ENCODE data around the gene SCN10A. TPM values are rescaled to one million over a fixed set of nuclear protein-coding genes. Genes with fewer than 3 reads are reported as not detected.

The SCN10A gene
- total and polyA plus RNA-seq, 9 of the 15 experiments (the other 6 are each of a cell fraction or from before 2014, with no cell fraction given), result not detected

GRCh38 chr3:38755130-38755529, 60.9 kb downstream of the SCN10A start (continued):
- TF ChIP-seq REST (IDR thresholded peaks at IDR 0.05; ENCODE audit: borderline replicate concordance) (peak; percentile 91), REST (CRISPR knock-in tag; IDR thresholded peaks at IDR 0.05; ENCODE audit: low read depth) (0 out of 2 replicates have a peak, but pooled peaks have one; percentile 65), JUNB (CRISPR knock-in tag; conservative IDR thresholded peaks at IDR 0.05) (no peak), IFI16 (CRISPR knock-in tag; IDR thresholded peaks at IDR 0.05) (no peak), RBM17 (IDR thresholded peaks at IDR 0.05; ENCODE audit: borderline replicate concordance, low read depth, low read length) (no peak), POLR3G (IDR thresholded peaks at IDR 0.05; ENCODE audit: extremely low read depth, insufficient read length, insufficient replicate concordance) (no peak), TRIM28 (IDR thresholded peaks at IDR 0.05) (no peak), EHMT2 (IDR thresholded peaks at IDR 0.05) (peak; percentile 91), PRMT5 (CRISPR knock-in tag; IDR thresholded peaks at IDR 0.05) (no peak), ZFP1 (CRISPR knock-in tag; IDR thresholded peaks at IDR 0.05) (no peak), SRSF7 (optimal IDR thresholded peaks at IDR 0.05; ENCODE audit: low read depth, low read length) (no peak), DMBX1 (CRISPR knock-in tag; IDR thresholded peaks at IDR 0.05; ENCODE audit: borderline replicate concordance) (no peak), HBP1 (CRISPR knock-in tag; IDR thresholded peaks at IDR 0.05) (no peak), ZC3H8 (IDR thresholded peaks at IDR 0.05) (no peak), NBN (IDR thresholded peaks at IDR 0.05; ENCODE audit: low read depth) (no peak), ESRRB (CRISPR knock-in tag; IDR thresholded peaks at IDR 0.05; ENCODE audit: borderline replicate concordance) (no peak)
